ENCODE measurements around the gene CADPS.

- TF ChIP-seq POLR2A (IDR thresholded peaks at IDR 0.05; ENCODE audit: low read length), result no peak
- no peak for TF ChIP-seq GATA1 (IDR thresholded peaks at IDR 0.05; ENCODE audit: low read depth, low read length)
Observed at GRCh38 chr3:62665627-62666437, 209.4 kb downstream of the CADPS start.
